HepG2 (cell line): ENCODE measurements around the gene IQCC. TPM values are rescaled to one million over a fixed set of nuclear protein-coding genes. Genes with fewer than 3 reads are reported as not detected.
A peak's percentile ranks its signal among the peaks of the same experiment; 100 is the strongest.

Experiments
- CBX5 ChIP-seq: sonication (generic); formaldehyde crosslinking; IDR thresholded peaks from 2 replicates; pipeline ENCODE4 v1.4.0; 2020; ENCODE audit warnings: missing genetic modification reagents, borderline replicate concordance
- GABPA ChIP-seq, 2 experiments: IDR thresholded peaks; 2 replicates each; pipeline ENCODE4 v1.6.1; 2011 to 2016; ENCODE audit warnings: low read depth in 2 of 2, low read length in 1 of 2, missing biosample characterization in 1 of 2, missing genetic modification characterization in 1 of 2
- KAT2B ChIP-seq: fragments of 150-350 bp; IDR thresholded peaks from 2 replicates; pipeline ENCODE4 v1.6.1; 2014; ENCODE audit warnings: low read depth, low read length, borderline replicate concordance
- MBNL3 ChIP-seq: fragments of 250-450 bp; sonication (Bioruptor Pico); conservative IDR thresholded peaks from 2 replicates; pipeline ENCODE4 v1.8.0; 2022; ENCODE audit warnings: mild to moderate bottlenecking, inconsistent platforms
- NCOR1 ChIP-seq: fragments of 200-600 bp; sonication (generic); IDR thresholded peaks from 2 replicates; pipeline ENCODE4 v1.7.0; 2017; ENCODE audit warnings: antibody characterized with exemption, low read length, borderline replicate concordance
- NFRKB ChIP-seq: fragments of 450-650 bp; IDR thresholded peaks from 2 replicates; pipeline ENCODE4 v1.6.1; 2017
- NONO ChIP-seq, 2 experiments: fragments of 450-650 bp in 1 of 2; sonication (generic) in 1 of 2; formaldehyde crosslinking in 1 of 2; IDR thresholded peaks in 1 of 2; conservative IDR thresholded peaks in 1 of 2; 2 replicates each; pipeline versions ENCODE4 v1.6.1 to v1.8.0; 2017 to 2022; ENCODE audit warnings: mild to moderate bottlenecking in 1 of 2, missing genetic modification reagents in 1 of 2, moderate library complexity in 1 of 2
- SMAD1 ChIP-seq: sonication (generic); formaldehyde crosslinking; IDR thresholded peaks from 2 replicates; pipeline ENCODE4 v1.4.0; 2020; ENCODE audit warnings: missing genetic modification reagents, low read depth, mild to moderate bottlenecking, borderline replicate concordance
- U2AF1 ChIP-seq: fragments of 200-400 bp; formaldehyde crosslinking; optimal IDR thresholded peaks from 2 replicates; pipeline ENCODE3; 2017; ENCODE audit warnings: mild to moderate bottlenecking, low read depth, low read length
- ZBTB42 ChIP-seq: sonication (generic); formaldehyde crosslinking; IDR thresholded peaks from 2 replicates; pipeline ENCODE4 v1.5.0; 2020; ENCODE audit warnings: mild to moderate bottlenecking, missing genetic modification reagents
- ZBTB8A ChIP-seq: sonication (generic); formaldehyde crosslinking; IDR thresholded peaks from 2 replicates; pipeline ENCODE4 v1.4.0; 2020; ENCODE audit warnings: mild to moderate bottlenecking, low read depth, missing genetic modification reagents, borderline replicate concordance
- ZFP36 ChIP-seq: fragments of 150-350 bp; IDR thresholded peaks from 2 replicates; pipeline ENCODE4 v1.6.1; 2018; ENCODE audit warnings: borderline replicate concordance, low read length, low read depth; ENCODE audit not compliant: partially characterized antibody
- ZFY ChIP-seq: sonication (generic); formaldehyde crosslinking; IDR thresholded peaks from 2 replicates; pipeline ENCODE4 v1.4.0; 2020; ENCODE audit warnings: missing genetic modification reagents
- ZNF251 ChIP-seq: sonication (generic); formaldehyde crosslinking; IDR thresholded peaks from 2 replicates; pipeline ENCODE4 v1.9.0; 2021; ENCODE audit warnings: mild to moderate bottlenecking, missing genetic modification reagents
- ZNF274 ChIP-seq: sonication (generic); formaldehyde crosslinking; IDR thresholded peaks from 2 replicates; pipeline ENCODE4 v1.5.1; 2020; ENCODE audit warnings: mild to moderate bottlenecking, missing genetic modification reagents
- ZNF333 ChIP-seq: sonication (generic); formaldehyde crosslinking; IDR thresholded peaks from 2 replicates; pipeline ENCODE4 v1.4.0; 2020; ENCODE audit warnings: mild to moderate bottlenecking, missing genetic modification reagents, borderline replicate concordance
- ZNF564 ChIP-seq: sonication (generic); formaldehyde crosslinking; IDR thresholded peaks from 2 replicates; pipeline ENCODE4 v1.8.1; 2023; ENCODE audit warnings: mild to moderate bottlenecking, missing genetic modification reagents
- ZNF619 ChIP-seq: sonication (generic); formaldehyde crosslinking; IDR thresholded peaks from 2 replicates; pipeline ENCODE4 v1.4.0; 2020; ENCODE audit warnings: mild to moderate bottlenecking, missing genetic modification reagents
- ZNF780A ChIP-seq: sonication (generic); formaldehyde crosslinking; IDR thresholded peaks from 2 replicates; pipeline ENCODE4 v1.8.0; 2022; ENCODE audit warnings: mild to moderate bottlenecking, missing genetic modification reagents, moderate library complexity
- ZSCAN25 ChIP-seq: sonication (generic); formaldehyde crosslinking; IDR thresholded peaks from 2 replicates; pipeline ENCODE4 v1.8.0; 2022; ENCODE audit warnings: mild to moderate bottlenecking, missing genetic modification reagents
- polyA plus RNA-seq, 8 experiments: library from polyadenylated mRNA; depleted of rRNA in 3 of 8; stranded (reverse) in 7 of 8; unstranded in 1 of 8; fragments of >200 nt; fragmentation: Illumina TruSeq in 4 of 8; extraction: Trizol in 4 of 8; gene quantifications; 2 replicates each; pipeline versions ENCODE4 v1.2.1 to v1.2.3, GENCODE V29; 2011 to 2016; ENCODE audit warnings: low read depth in 4 of 8, missing spikeins in 1 of 8, mixed read lengths in 1 of 8; ENCODE audit not compliant: insufficient read depth in 1 of 8
- total RNA-seq, 5 experiments: library from RNA; depleted of rRNA; stranded (reverse); fragments of >200 nt; fragmentation: Illumina TruSeq; extraction: Trizol; gene quantifications; 2 replicates each; pipeline ENCODE4 v1.2.3, GENCODE V29; 2016; ENCODE audit warnings: low read depth in 1 of 5
- TF ChIP-seq, protein P1 (sequence below): sonication (generic); formaldehyde crosslinking; IDR thresholded peaks from 2 replicates; pipeline ENCODE4 v1.4.0; 2020; ENCODE audit warnings: mild to moderate bottlenecking, low read depth, missing genetic modification reagents
- TF ChIP-seq, protein P2 (sequence below): sonication (generic); formaldehyde crosslinking; conservative IDR thresholded peaks from 2 replicates; pipeline ENCODE4 v1.8.0; 2022; ENCODE audit warnings: missing genetic modification reagents
- TF ChIP-seq, protein P3 (sequence below): sonication (generic); formaldehyde crosslinking; IDR thresholded peaks from 2 replicates; pipeline ENCODE4 v1.5.0; 2020; ENCODE audit warnings: missing genetic modification reagents
- TF ChIP-seq, protein P4 (sequence below): sonication (generic); formaldehyde crosslinking; IDR thresholded peaks from 2 replicates; pipeline ENCODE4 v1.8.1; 2023; ENCODE audit warnings: mild to moderate bottlenecking, moderate library complexity, missing genetic modification reagents
- TF ChIP-seq, protein P5 (sequence below): sonication (generic); formaldehyde crosslinking; IDR thresholded peaks from 2 replicates; pipeline ENCODE4 v1.4.0; 2020; ENCODE audit warnings: missing genetic modification reagents

The IQCC gene
- total and polyA plus RNA-seq, 2 of the 13 experiments (the other 11 are each of a cell fraction or from before 2014, with no cell fraction given): 1.7 to 3.0 TPM

DNA sequence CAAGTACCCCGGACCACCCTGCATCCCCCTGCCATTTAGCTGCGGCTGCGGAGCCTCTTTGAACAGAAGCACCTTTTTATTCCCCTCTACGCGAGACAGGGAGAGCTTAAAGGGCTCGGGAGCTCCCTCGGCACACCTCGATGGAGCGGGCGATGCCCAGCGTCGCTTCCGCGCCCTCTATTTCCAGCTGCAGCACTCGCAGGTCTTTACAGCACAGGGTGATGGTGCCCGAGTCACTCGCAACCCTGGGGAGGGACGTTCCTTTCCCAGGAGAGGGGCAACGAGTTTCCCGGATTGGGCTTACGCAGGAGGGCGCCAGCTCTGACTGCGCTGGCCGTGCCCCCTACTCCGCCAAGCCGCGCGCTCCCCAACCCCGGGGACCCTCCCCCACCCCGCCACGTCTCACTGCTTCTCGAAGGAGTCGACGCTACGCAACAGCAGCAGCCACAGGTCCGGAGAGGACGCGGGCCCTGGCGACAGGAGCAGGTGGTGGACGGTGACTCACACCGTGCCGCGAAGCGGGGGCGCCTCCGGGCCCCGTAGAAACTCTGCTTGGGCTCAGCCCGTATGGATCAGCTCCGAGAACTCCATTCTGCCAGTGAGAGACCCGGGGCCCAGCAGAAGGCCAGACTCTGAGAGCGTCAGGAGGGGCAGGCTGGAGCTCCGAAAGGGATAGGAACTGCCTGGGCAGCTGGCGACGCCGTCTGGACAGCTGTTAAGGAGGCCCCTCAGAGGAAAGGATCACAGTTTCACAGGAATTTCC is 35.7 kb downstream of the IQCC start (continued):
- TF ChIP-seq NONO (IDR thresholded peaks at IDR 0.05): no peak
- no peak; the same call in 1 of the 2 replicates for TF ChIP-seq NONO (CRISPR knock-in tag; conservative IDR thresholded peaks at IDR 0.05)
- TF ChIP-seq NFRKB: no peak
- TF ChIP-seq ZBTB42 (CRISPR knock-in tag): no peak
- peak; percentile 54; the same call in 1 of the 2 replicates for TF ChIP-seq ZFY (CRISPR knock-in tag)
- TF ChIP-seq ZNF251 (CRISPR knock-in tag): 0 out of 2 replicates have a peak, but pooled peaks have one; percentile 42
- no peak for TF ChIP-seq KAT2B
- no peak for TF ChIP-seq CBX5 (CRISPR knock-in tag)
- no peak for TF ChIP-seq ZNF619 (CRISPR knock-in tag)
- TF ChIP-seq MBNL3: no peak
- TF ChIP-seq, protein P1, sequence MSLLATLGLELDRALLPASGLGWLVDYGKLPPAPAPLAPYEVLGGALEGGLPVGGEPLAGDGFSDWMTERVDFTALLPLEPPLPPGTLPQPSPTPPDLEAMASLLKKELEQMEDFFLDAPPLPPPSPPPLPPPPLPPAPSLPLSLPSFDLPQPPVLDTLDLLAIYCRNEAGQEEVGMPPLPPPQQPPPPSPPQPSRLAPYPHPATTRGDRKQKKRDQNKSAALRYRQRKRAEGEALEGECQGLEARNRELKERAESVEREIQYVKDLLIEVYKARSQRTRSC (CRISPR knock-in tag): no peak
- TF ChIP-seq, protein P2, sequence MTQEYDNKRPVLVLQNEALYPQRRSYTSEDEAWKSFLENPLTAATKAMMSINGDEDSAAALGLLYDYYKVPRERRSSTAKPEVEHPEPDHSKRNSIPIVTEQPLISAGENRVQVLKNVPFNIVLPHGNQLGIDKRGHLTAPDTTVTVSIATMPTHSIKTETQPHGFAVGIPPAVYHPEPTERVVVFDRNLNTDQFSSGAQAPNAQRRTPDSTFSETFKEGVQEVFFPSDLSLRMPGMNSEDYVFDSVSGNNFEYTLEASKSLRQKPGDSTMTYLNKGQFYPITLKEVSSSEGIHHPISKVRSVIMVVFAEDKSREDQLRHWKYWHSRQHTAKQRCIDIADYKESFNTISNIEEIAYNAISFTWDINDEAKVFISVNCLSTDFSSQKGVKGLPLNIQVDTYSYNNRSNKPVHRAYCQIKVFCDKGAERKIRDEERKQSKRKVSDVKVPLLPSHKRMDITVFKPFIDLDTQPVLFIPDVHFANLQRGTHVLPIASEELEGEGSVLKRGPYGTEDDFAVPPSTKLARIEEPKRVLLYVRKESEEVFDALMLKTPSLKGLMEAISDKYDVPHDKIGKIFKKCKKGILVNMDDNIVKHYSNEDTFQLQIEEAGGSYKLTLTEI (CRISPR knock-in tag): no peak
- no peak for TF ChIP-seq GABPA (IDR thresholded peaks at IDR 0.05; ENCODE audit: low read depth, low read length)
- TF ChIP-seq GABPA (CRISPR knock-in tag; IDR thresholded peaks at IDR 0.05; ENCODE audit: low read depth): no peak
- TF ChIP-seq U2AF1: no peak
- TF ChIP-seq, protein P3, sequence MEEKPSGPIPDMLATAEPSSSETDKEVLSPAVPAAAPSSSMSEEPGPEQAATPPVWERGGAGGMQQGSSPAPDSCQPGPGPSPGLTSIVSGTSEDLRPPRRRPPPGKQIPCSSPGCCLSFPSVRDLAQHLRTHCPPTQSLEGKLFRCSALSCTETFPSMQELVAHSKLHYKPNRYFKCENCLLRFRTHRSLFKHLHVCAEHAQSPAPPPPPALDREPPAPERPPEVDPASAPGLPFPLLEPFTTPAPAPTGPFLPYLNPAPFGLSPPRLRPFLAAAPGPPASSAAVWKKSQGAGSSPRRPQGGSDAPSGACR (CRISPR knock-in tag): 0 out of 2 replicates have a peak, but pooled peaks have one; percentile 46
- TF ChIP-seq, protein P4, sequence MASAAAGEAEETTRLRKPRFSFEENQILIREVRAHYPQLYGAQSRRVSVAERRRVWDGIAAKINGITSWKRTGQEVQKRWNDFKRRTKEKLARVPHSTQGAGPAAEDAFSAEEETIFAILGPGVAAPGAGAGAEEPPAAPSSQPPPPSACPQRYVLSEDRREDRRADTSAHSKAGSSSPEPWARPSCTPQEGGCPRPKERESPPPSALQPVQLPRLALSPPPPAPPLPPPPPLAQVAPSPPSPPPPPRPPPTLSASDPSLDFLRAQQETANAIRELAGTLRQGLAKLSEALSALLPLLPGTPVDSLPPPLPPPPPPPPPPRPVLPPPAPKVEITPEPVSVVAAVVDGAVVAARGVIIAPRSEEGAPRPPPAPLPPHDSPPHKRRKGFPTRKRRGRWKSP (CRISPR knock-in tag): 0 out of 2 replicates have a peak, but pooled peaks have one; percentile 29
- TF ChIP-seq ZNF780A (CRISPR knock-in tag): no peak
- no peak for TF ChIP-seq SMAD1 (CRISPR knock-in tag)
- TF ChIP-seq ZNF274 (CRISPR knock-in tag): 0 out of 2 replicates have a peak, but pooled peaks have one; percentile 52
- TF ChIP-seq ZFP36: no peak
- TF ChIP-seq, protein P5, sequence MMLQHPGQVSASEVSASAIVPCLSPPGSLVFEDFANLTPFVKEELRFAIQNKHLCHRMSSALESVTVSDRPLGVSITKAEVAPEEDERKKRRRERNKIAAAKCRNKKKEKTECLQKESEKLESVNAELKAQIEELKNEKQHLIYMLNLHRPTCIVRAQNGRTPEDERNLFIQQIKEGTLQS (CRISPR knock-in tag): peak; percentile 43; the same call in 1 of the 2 replicates
- TF ChIP-seq ZNF333: no peak
- TF ChIP-seq ZSCAN25 (CRISPR knock-in tag): peak; percentile 35; the same call in 1 of the 2 replicates
- no peak for TF ChIP-seq NCOR1
- no peak for TF ChIP-seq ZBTB8A (CRISPR knock-in tag)
- TF ChIP-seq ZNF564 (CRISPR knock-in tag): no peak
